Effector CD8-positive, alpha-beta T cell (primary cell): ENCODE measurements around the gene SCIN.
"Not testable (repeated sequence)": the region's sequence is repeated elsewhere in the genome, so short reads cannot be mapped to it uniquely, and the experiment has no call there.

Experiments
- DNase-seq: peaks from one replicate; lab custom pipeline; 2025; lab: John Stamatoyannopoulos, UW

SCIN gene

GRCh38 chr7:12612622-12613021 lies 42.1 kb downstream of the SCIN start:
- no peak for DNase-seq

GRCh38 chr7:12619461-12620069 lies 49.0 kb downstream of the SCIN start:
- no peak for DNase-seq

GRCh38 chr7:12620371-12620770 lies 49.9 kb downstream of the SCIN start:
- DNase-seq = no peak

GRCh38 chr7:12623223-12623622 lies 52.7 kb downstream of the SCIN start:
- no peak for DNase-seq

GRCh38 chr7:12623885-12624498 lies 53.5 kb downstream of the SCIN start:
- DNase-seq = no peak

GRCh38 chr7:12625836-12626235 lies 55.3 kb downstream of the SCIN start:
- DNase-seq = no peak

GRCh38 chr7:12629816-12630512 lies 59.4 kb downstream of the SCIN start:
- no peak for DNase-seq

GRCh38 chr7:12630513-12630819 lies 59.9 kb downstream of the SCIN start:
- no peak for DNase-seq

- DNase-seq = no peak
Observed at GRCh38 chr7:12633582-12633981, 63.1 kb downstream of the SCIN start.

- DNase-seq = no peak
Observed at GRCh38 chr7:12635830-12636229, 65.3 kb downstream of the SCIN start.

- no peak for DNase-seq
Observed at GRCh38 chr7:12637328-12637727, 66.8 kb downstream of the SCIN start.

- no peak for DNase-seq
Observed at GRCh38 chr7:12637819-12638592, 67.5 kb downstream of the SCIN start.

GRCh38 chr7:12638851-12639456 lies 68.4 kb downstream of the SCIN start:
- DNase-seq = no peak

GRCh38 chr7:12640299-12641096 lies 70.0 kb downstream of the SCIN start:
- no peak for DNase-seq

GRCh38 chr7:12641196-12641595 lies 70.7 kb downstream of the SCIN start:
- DNase-seq = no peak

- no peak for DNase-seq
Observed at GRCh38 chr7:12642508-12642907, 72.0 kb downstream of the SCIN start.

GRCh38 chr7:12643001-12643643 lies 72.6 kb downstream of the SCIN start:
- DNase-seq = no peak

GRCh38 chr7:12643644-12644043 lies 73.1 kb downstream of the SCIN start:
- DNase-seq = no peak

GRCh38 chr7:12645212-12645611 lies 74.7 kb downstream of the SCIN start:
- DNase-seq = not testable (repeated sequence)

- no peak for DNase-seq
Observed at GRCh38 chr7:12646139-12646538, 75.6 kb downstream of the SCIN start.
